ENCODE measurements around the gene FANCC.

The FANCC gene

DNA sequence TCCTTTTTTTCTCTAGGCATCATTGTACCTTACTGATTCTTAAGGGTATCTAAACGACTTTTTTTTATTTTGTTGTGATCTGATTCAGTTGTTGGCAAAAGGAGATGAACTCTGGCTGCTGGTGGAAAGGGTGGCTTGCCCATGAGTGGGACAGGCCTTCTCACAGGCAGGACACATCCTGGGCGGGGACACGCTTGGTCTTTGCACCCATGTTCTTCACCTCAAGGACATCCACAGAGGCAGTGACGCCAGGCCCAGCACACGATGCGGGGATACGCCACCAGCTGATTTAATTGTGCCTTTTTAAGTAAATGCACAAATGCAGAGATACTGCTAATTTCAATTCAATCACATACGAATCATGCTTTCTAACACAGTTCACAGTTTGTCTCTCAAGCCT is 208.1 kb downstream of the FANCC start:
- TF ChIP-seq, protein P1, sequence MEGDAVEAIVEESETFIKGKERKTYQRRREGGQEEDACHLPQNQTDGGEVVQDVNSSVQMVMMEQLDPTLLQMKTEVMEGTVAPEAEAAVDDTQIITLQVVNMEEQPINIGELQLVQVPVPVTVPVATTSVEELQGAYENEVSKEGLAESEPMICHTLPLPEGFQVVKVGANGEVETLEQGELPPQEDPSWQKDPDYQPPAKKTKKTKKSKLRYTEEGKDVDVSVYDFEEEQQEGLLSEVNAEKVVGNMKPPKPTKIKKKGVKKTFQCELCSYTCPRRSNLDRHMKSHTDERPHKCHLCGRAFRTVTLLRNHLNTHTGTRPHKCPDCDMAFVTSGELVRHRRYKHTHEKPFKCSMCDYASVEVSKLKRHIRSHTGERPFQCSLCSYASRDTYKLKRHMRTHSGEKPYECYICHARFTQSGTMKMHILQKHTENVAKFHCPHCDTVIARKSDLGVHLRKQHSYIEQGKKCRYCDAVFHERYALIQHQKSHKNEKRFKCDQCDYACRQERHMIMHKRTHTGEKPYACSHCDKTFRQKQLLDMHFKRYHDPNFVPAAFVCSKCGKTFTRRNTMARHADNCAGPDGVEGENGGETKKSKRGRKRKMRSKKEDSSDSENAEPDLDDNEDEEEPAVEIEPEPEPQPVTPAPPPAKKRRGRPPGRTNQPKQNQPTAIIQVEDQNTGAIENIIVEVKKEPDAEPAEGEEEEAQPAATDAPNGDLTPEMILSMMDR (IDR thresholded peaks at IDR 0.05): no peak
- Mint-ChIP-seq H3K27me3 (ENCODE audit: low read depth, poor library complexity) (peaks cover 2% of the 10 kb centered on the region), H3K4me3 (no peak overlapping the region), H3K4me1 (peaks cover 5% of the 10 kb centered on the region), H3K27ac (no peak overlapping the region), H3K36me3 (ENCODE audit: low read depth) (peaks cover 64% of the 10 kb centered on the region), H3K9me3 (no peaks in the 10 kb centered on the region)
- no peak for DNase-seq

DNA sequence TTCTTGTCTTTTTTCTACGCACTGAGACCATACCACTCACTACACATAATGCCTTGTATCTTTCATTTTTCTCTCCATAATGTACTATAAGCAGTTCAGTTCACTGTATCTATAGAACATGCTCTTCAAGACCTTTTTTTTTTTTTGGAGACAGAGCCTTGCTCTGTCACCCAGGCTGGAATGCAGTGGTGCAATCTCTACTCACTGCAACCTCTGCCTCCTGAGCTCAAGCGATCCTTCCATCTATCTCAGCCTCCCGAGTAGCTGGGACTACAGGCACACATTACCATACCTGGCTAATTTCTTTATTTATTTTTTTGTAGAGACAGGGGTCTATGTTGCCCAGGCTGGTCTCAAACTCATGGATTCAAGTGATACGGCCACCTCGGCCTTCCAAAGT is 208.7 kb downstream of the FANCC start:
- no peak for DNase-seq
- Mint-ChIP-seq H3K27ac (no peak overlapping the region), H3K4me3 (no peak overlapping the region), H3K36me3 (ENCODE audit: low read depth) (peaks cover 57% of the 10 kb centered on the region), H3K4me1 (peaks cover 5% of the 10 kb centered on the region), H3K27me3 (ENCODE audit: low read depth, poor library complexity) (no peaks in the 10 kb centered on the region), H3K9me3 (no peaks in the 10 kb centered on the region)
- TF ChIP-seq, protein P1 (IDR thresholded peaks at IDR 0.05): no peak

DNA sequence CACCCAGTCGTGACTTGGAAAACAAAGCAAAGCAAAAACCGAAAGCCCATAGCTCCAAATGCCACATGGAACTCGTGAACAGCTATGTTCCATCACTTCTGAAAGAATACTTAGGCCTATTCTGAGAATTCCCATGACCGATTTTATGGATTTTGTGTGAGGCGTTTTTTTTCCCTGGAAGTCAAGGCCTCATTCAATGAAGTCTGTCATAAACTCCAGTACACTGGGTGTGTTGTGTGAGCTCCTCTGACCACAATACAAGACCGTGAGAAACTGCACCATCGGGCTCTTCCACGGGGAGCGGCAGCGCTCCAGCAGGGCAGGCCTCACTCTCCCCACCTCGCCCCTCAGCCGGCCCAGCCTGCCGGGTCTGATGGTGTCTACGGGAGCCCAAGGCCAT is 209.5 kb downstream of the FANCC start:
- Mint-ChIP-seq H3K27ac (no peak overlapping the region), H3K27me3 (ENCODE audit: low read depth, poor library complexity) (no peaks in the 10 kb centered on the region), H3K4me1 (peaks cover 11% of the 10 kb centered on the region), H3K36me3 (ENCODE audit: low read depth) (peaks cover 53% of the 10 kb centered on the region), H3K4me3 (no peak overlapping the region), H3K9me3 (no peaks in the 10 kb centered on the region)
- TF ChIP-seq, protein P1 (IDR thresholded peaks at IDR 0.05): no peak
- no peak for DNase-seq

DNA sequence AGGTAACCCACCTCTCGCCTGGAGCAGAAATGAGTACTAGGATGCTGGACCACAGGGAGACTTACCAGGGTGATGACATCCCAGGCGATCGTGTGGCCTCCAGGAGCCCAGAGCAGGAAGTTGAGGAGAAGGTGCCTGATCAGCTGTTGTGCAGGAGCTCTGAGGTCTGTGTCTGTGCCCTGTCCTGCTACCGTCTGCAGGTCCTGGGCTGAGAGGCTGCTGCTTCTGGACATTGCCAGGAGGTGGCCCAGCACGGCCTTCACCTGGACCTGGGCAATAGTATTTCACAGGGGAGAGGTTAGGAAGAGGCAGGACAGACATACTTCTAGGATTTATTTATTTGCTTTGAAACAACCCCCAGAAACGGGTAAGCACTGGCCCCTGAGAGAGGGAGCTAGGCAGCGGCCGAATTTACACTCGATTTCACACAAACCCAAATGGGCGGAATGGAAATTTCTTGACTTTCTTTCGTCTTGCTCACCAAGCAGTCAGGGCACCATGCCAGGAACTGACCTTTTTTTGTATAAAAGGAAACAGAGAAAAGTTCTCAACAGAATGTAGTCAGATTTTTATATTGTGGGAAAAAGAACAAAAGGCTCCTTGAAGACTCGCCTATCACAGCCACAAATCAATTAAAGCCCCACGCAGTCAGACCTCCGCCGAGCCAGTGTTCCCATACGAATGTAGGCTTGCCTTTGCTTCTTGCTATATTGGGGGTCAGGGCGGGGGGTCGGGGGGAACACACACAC is 210.3 kb downstream of the FANCC start:
- Mint-ChIP-seq H3K9me3 (no peaks in the 10 kb centered on the region), H3K36me3 (ENCODE audit: low read depth) (peaks cover 45% of the 10 kb centered on the region), H3K4me3 (no peak overlapping the region), H3K27ac (no peak overlapping the region), H3K4me1 (peaks cover 16% of the 10 kb centered on the region), H3K27me3 (ENCODE audit: low read depth, poor library complexity) (no peaks in the 10 kb centered on the region)
- DNase-seq: no peak
- TF ChIP-seq, protein P1 (IDR thresholded peaks at IDR 0.05): no peak

DNA sequence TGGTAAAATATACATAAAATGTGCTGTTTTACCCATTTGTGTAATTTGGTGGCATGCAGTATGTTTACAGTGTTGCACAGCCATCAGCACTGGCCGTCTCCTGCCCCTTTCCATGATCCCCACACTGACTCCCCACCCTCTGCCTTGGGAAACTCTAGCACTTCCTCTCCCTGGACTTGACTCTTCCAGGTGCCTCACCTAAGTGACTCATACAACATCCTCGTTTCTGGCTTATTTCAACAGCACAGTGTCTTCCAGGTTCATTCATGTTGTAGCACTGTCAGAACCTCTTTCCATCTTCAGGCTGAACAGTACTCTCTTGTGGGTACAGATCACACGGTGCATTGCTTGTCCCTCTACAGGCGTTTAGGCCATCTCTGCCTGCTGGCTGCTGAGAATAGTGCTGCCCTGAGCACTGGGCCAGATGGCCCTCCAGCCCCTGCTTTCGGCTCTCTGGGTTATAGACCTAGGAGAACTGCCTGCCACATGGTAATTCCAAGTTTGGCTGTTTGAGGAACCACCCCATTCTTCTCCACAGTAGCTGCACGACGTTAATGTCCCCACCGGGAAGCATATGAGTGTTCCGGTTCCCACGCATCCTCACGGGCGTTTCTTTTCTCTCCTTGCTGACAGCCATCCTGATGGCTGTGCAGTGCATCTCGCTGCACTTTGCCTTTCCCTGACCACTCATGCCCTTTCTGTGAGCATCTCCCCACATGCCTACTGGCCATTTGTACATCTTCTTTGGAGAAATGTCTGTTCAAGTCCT is 211.8 kb downstream of the FANCC start:
- DNase-seq: no peak
- Mint-ChIP-seq H3K9me3 (no peaks in the 10 kb centered on the region), H3K27ac (no peak overlapping the region), H3K27me3 (ENCODE audit: low read depth, poor library complexity) (no peaks in the 10 kb centered on the region), H3K4me3 (no peak overlapping the region), H3K36me3 (ENCODE audit: low read depth) (peaks cover 41% of the 10 kb centered on the region), H3K4me1 (peaks cover 27% of the 10 kb centered on the region)
- TF ChIP-seq, protein P1 (IDR thresholded peaks at IDR 0.05): no peak

Data from nephron progenitor cell (in vitro differentiated cells).